H1 (cell line): ENCODE data around the gene KRTAP10-2. TPM values are rescaled to one million over a fixed set of nuclear protein-coding genes. Genes with fewer than 3 reads are reported as not detected.

Experiments
- ASH2L ChIP-seq: fragments of 200-600, 300-600 bp; sonication (generic); IDR thresholded peaks from one replicate; pipeline ENCODE4 v1.7.1; 2017; ENCODE audit warnings: low read length
- CEBPB ChIP-seq: IDR thresholded peaks from 2 replicates; pipeline ENCODE4 v1.6.1; 2012; ENCODE audit warnings: low read depth, low read length
- GABPA ChIP-seq: IDR thresholded peaks from 2 replicates; pipeline ENCODE4 v1.6.1; 2011; ENCODE audit warnings: mild to moderate bottlenecking, low read length, moderate library complexity, borderline replicate concordance; ENCODE audit not compliant: insufficient read depth
- HDAC2 ChIP-seq, 2 experiments: fragments of 300-600 bp in 1 of 2; sonication (generic) in 1 of 2; IDR thresholded peaks; 2 replicates each; pipeline ENCODE4 v1.6.1; 2011 to 2012; ENCODE audit warnings: low read depth in 2 of 2, low read length in 2 of 2, mild to moderate bottlenecking in 2 of 2, moderate library complexity in 2 of 2, borderline replicate concordance in 1 of 2, inconsistent platforms in 1 of 2
- JUND ChIP-seq: IDR thresholded peaks from 2 replicates; pipeline ENCODE4 v1.6.1; 2011; ENCODE audit warnings: mild to moderate bottlenecking, improper control_type of control experiment, low read length
- MAFK ChIP-seq: IDR thresholded peaks from 2 replicates; pipeline ENCODE4 v1.6.1; 2012; ENCODE audit warnings: low read depth, mild to moderate bottlenecking, improper control_type of control experiment, low read length
- NANOG ChIP-seq: IDR thresholded peaks from 2 replicates; pipeline ENCODE4 v1.6.1; 2011; ENCODE audit warnings: low read length, low read depth, mild to moderate bottlenecking, inconsistent platforms; ENCODE audit not compliant: insufficient read depth, poor library complexity, severe bottlenecking
- TBP ChIP-seq: IDR thresholded peaks from 2 replicates; pipeline ENCODE4 v1.6.1; 2011; ENCODE audit warnings: low read depth, low read length, improper control_type of control experiment
- TEAD4 ChIP-seq: IDR thresholded peaks from 2 replicates; pipeline ENCODE4 v1.6.1; 2012; ENCODE audit warnings: low read depth, low read length, inconsistent platforms, mixed read lengths
- USF2 ChIP-seq: IDR thresholded peaks from 2 replicates; pipeline ENCODE4 v1.6.1; 2011; ENCODE audit warnings: low read length, improper control_type of control experiment
- polyA plus RNA-seq, 7 experiments: library from polyadenylated mRNA; depleted of rRNA in 3 of 7; stranded (reverse) in 5 of 7; unstranded in 2 of 7; fragments of >200 nt in 5 of 7; fragments of 200-250 nt in 2 of 7; gene quantifications; 1 replicate in 5 of 7; 2 replicates in 1 of 7; 4 replicates in 1 of 7; pipeline versions ENCODE4 v1.2.1 to v1.2.3, GENCODE V29; 2011 to 2013; ENCODE audit warnings: missing spikeins in 2 of 7, mixed read lengths in 2 of 7
- total RNA-seq: library from RNA; stranded (reverse); fragmentation: NEBNext Ultra II Directional; extraction: Animal tissue kit (Norgen Biotek cat#: 25700); gene quantifications from 2 replicates; pipeline ENCODE4 v1.2.1, GENCODE V29; 2021

Gene KRTAP10-2
- total and polyA plus RNA-seq, 2 of the 8 experiments (the other 6 are each of a cell fraction or from before 2014, with no cell fraction given): 0.11 TPM; not detected in 1

- TF ChIP-seq MAFK (no peak), TBP (no peak), NANOG (no peak), HDAC2 (IDR thresholded peaks at IDR 0.05; ENCODE audit: borderline replicate concordance in 1 of 2, low read depth in 2 of 2, low read length in 2 of 2) (no peak), ASH2L (no peak), GABPA (no peak), USF2 (no peak), JUND (no peak), TEAD4 (no peak), CEBPB (no peak)
- TF ChIP-seq, all 59 proteins: peak for 0
Observed at GRCh38 chr21:44555200-44555875, 4.0 kb upstream of the KRTAP10-2 start (continued).
